Posterior vena cava (tissue), 2 donors: ENCODE results near the gene HASPIN. TPM values are rescaled to one million over a fixed set of nuclear protein-coding genes. Genes with fewer than 3 reads are reported as not detected.
"Not testable (repeated sequence)": the region's sequence is repeated elsewhere in the genome, so short reads cannot be mapped to it uniquely, and the experiment has no call there.

Source experiments
- DNase-seq: peaks from one replicate; pipeline ENCODE4 v3.0.0-alpha.2; 2020; ENCODE audit warnings: low spot score
- intact Hi-C, 2 donors: fragments of 100-400 bp; cut with DNase I; formaldehyde crosslinking; loops; one replicate each; pipeline versions ENCODE4 v1.14.1 to v1.14.2; 2022 to 2023
- total RNA-seq, 2 donors: library from RNA; stranded (reverse); fragmentation: NEBNext Ultra II Directional; extraction: Animal tissue kit (Norgen Biotek cat#: 25700); gene quantifications; one replicate each; pipeline ENCODE4 v1.2.1, GENCODE V29; 2021
- donor health status: DM: yes; HTN: yes; CAD: no.
- donor health status: DM: yes; HTN: yes; CAD: no.

HASPIN gene
- total RNA-seq, 2 donors from 2014 or later: 0.24 TPM; not detected in 1

GRCh38 chr17:3695129-3695722, 28.5 kb upstream of the HASPIN start:
- DNase-seq: no peak
- intact Hi-C loops: no loop called here

GRCh38 chr17:3695723-3696411, 27.8 kb upstream of the HASPIN start, which contains the start of gene P2RX5:
Gene P2RX5 (minus strand): TSS chr17:3696155. CDS start chr17:3696005, 150 bp downstream.
- intact Hi-C loops: no loop called here
- DNase-seq: no peak

- intact Hi-C loops: no loop called here
Observed at GRCh38 chr17:3697103-3697476, 26.6 kb upstream of the HASPIN start.

GRCh38 chr17:3698139-3698538, 25.6 kb upstream of the HASPIN start:
- DNase-seq: no peak
- intact Hi-C loops: no loop called here

More at GRCh38 chr17:3697103-3697476, 26.6 kb upstream of the HASPIN start:
- DNase-seq: no peak

GRCh38 chr17:3699951-3700350, 23.8 kb upstream of the HASPIN start:
- no peak for DNase-seq

GRCh38 chr17:3702041-3702539, 21.6 kb upstream of the HASPIN start:
- intact Hi-C loops, DNase-seq: not testable (repeated sequence)

More at GRCh38 chr17:3699951-3700350, 23.8 kb upstream of the HASPIN start:
- intact Hi-C loops: no loop called here

- no peak for DNase-seq
- intact Hi-C loops: no loop called here
Observed at GRCh38 chr17:3704931-3705717, 18.6 kb upstream of the HASPIN start.

- DNase-seq, intact Hi-C loops: not testable (repeated sequence)
Observed at GRCh38 chr17:3705718-3705984, 18.1 kb upstream of the HASPIN start.

GRCh38 chr17:3708366-3708765, 15.3 kb upstream of the HASPIN start:
- intact Hi-C loops: no loop called here
- no peak for DNase-seq

GRCh38 chr17:3710951-3711383, 12.7 kb upstream of the HASPIN start:
- intact Hi-C loops: no loop called here
- no peak for DNase-seq

- DNase-seq: no peak
- intact Hi-C loops: no loop called here
Observed at GRCh38 chr17:3712811-3713463, 10.8 kb upstream of the HASPIN start.

- intact Hi-C loops: no loop called here
- DNase-seq: no peak
Observed at GRCh38 chr17:3715296-3715695, 8.4 kb upstream of the HASPIN start.

- intact Hi-C loops: no loop called here
- no peak for DNase-seq
Observed at GRCh38 chr17:3718201-3718600, 5.5 kb upstream of the HASPIN start.

- DNase-seq: no peak
- intact Hi-C loops: no loop called here
Observed at GRCh38 chr17:3719265-3719664, 4.4 kb upstream of the HASPIN start.

GRCh38 chr17:3722716-3723115, 987 bp upstream of the HASPIN start:
- intact Hi-C loops: no loop called here
- no peak for DNase-seq

- intact Hi-C loops: no loop called here
- no peak for DNase-seq
Observed at GRCh38 chr17:3723188-3723555, 531 bp upstream of the HASPIN start.

- intact Hi-C loops: no loop called here
- DNase-seq: no peak
Observed at GRCh38 chr17:3724378-3725077, 825 bp downstream of the HASPIN start.

- intact Hi-C loops: no loop called here
- DNase-seq: no peak
Observed at GRCh38 chr17:3727041-3727440, 3.3 kb downstream of the HASPIN start.

GRCh38 chr17:3728099-3728498, 4.4 kb downstream of the HASPIN start:
- intact Hi-C loops, DNase-seq: not testable (repeated sequence)
